SIG-M5 treated with dmso at 0.1 percent for 504 hours (cell line): ENCODE data around the gene PFKFB4.
"Not testable (repeated sequence)": the region's sequence is repeated elsewhere in the genome, so short reads cannot be mapped to it uniquely, and the experiment has no call there.

ENCODE experiments used
- DNase-seq: peaks from one replicate; lab custom pipeline; 2025; ENCODE audit not compliant: unreplicated experiment; lab: John Stamatoyannopoulos, UW

Gene PFKFB4

GRCh38 chr3:48561045-48561736, 4.6 kb upstream of the PFKFB4 start:
- DNase-seq = no peak

DNA sequence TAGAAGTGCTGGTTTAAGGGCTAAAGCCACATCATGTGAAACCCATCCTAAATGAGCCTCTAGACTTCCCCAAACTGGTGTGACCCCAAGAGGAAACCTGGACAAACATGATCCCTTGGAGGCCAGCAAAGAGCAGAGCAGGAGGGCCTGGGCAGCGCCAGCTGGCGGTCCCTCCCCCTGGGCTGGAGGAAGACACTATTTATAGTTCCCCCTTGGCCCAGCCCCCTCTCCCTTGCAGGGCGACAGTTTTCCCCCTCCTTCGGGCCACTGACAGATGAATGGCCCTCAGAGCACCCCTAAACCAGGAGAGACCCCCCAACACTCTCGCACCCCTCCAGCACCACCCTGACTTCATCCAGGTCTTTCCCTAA, 4.0 kb upstream of the PFKFB4 start:
- DNase-seq = no peak

DNA sequence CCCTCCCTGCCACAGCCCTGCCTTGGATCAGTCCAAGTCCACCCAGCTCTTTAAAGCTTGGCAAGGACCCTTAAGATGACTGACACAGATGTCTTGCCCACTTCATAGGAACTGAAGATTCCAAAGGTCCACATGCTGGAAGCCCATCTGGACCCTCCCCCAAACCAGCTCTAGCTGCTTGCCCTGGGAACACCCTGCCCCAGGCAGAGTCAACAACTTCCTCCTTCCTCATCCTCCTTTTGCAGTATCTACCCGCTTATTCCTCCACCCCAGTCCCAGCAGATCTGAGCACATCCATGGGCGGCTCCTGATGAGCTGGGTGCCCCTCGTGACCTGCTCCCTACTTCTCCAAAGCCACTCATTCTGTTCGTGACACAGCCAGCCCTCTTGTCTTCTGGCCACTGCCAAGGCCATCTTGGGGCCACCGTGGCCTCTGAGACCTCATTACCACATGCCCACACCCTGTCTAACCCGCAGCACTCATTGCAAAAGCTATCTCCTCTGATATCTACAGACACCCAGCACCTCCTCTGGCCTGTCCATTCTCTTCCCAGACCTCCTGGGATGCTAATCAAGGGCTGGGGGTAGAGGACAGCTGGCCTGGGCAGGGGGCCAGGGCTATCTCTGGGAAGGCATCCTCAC, 2.0 kb upstream of the PFKFB4 start:
- DNase-seq = peak; percentile 80

- DNase-seq = peak; percentile 16
These were observed 431 bp downstream of the PFKFB4 start for GRCh38 chr3:48555949-48556795.

GRCh38 chr3:48555231-48555948, 1.2 kb downstream of the PFKFB4 start:
- DNase-seq = no peak

- no peak for DNase-seq
These were observed 2.4 kb downstream of the PFKFB4 start for GRCh38 chr3:48553886-48554845.

- DNase-seq = no peak
These were observed 3.2 kb downstream of the PFKFB4 start for GRCh38 chr3:48553361-48553760.

DNA sequence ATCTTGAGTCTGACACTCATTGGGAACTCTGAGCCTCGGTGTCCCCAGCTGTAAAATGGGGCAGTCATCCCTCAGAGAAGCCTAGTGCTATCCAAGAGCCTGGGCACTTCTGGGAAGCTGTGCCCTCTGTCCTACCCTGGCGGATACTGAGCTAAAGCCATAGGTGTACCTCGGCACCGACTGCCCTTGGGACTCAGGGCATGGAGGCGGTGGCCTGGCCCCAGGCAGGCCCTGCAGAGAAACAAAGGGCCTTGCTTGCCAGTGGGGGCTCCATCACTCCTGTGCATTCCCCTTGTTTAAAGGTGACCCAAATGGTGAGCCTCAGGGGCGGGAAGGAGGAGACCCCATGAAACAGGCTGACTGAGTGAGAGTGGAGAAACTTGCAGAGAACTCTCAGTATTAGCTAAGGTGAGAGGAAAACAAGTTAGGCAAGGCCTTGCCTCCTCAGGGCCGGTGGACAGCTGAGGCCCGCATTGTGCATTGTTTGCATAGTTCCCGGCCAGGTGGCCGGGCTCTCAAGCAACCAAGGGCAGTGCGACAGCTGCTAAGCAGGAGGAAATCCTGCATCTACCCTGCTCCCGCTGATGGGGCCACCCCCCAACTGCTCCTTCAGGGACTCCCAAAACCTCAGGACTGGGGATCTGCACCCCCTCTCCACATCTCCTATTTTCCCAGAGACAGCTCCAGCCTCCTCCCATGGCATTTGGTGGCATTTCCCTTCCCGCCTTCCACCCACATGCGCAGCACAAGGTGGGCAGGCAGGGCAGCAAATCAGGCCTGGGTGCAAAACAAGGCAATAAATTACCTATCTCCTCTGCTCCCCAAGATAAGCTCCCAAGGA, 4.3 kb downstream of the PFKFB4 start:
- no peak for DNase-seq

GRCh38 chr3:48551651-48552050, 5.0 kb downstream of the PFKFB4 start:
- not testable (repeated sequence) for DNase-seq

- peak; percentile 76 for DNase-seq
These were observed 7.6 kb downstream of the PFKFB4 start for GRCh38 chr3:48548729-48549705.

DNA sequence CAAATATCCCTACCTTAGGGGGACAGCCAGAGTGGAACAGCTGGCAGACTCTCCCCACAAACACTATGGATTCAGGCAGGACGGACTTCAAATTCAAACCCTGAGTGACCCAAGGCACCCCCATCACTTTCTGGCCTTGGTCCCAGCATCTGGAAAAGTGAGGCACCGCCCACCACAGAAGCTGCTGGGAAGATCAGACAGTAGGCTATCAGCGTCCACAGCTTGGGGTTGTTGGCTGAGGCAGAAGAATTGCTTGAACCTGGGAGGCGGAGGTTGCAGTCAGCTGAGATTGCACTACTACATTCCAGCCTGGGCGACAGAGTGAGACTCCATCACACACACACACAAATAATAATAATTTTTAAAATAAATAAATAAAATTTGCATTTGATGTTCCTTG, 8.5 kb downstream of the PFKFB4 start:
- DNase-seq = no peak

GRCh38 chr3:48546203-48546829, 10.3 kb downstream of the PFKFB4 start:
- DNase-seq = no peak

DNA sequence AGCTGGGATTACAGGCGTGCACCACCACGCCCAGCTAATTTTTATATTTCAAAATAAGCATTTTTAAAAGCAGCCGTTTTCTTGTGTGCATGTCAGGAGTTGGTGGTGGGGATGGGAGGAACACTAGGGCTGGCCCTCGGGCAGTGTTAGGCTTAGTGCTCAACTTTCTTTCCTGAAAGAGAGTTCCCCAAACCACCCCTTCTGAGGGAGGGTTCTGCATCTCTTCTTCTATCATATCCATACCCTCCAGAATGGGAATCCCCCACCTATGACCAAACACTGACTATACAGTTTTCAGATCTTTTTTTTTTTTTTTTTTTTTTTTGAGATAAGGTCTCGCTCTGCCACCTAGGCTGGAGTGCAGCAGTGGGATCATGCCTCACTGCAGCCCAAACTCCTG, 12.5 kb downstream of the PFKFB4 start:
- DNase-seq = no peak

DNA sequence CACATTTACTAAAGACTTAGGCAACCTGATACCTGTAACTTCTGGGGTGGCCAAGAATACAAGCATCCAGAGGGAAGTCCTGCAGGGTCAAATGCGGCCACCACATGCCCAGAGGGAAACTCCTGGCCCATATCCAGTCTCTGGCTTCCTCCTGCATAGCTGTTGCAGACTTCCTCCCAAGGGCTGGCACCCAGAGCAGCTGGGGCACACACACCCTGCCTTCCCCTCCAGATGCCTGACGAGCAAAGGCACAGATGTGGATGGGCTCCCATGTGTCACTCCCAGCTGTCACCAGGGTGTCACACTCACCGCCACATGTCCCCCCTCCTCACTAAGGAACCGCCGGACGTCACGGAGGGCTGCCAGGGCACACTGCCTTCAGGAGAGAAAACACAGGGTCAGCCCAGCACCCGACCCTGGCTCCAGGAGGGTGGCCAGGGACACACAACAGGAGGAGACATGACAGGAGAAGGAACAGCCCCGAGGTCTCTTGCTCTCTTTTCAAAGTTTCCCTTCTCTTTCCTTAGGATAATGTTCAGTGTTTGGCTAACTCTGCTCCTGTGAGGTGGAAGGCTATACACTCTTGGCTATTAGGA, 13.2 kb downstream of the PFKFB4 start:
- DNase-seq = no peak

- no peak for DNase-seq
These were observed 18.2 kb downstream of the PFKFB4 start for GRCh38 chr3:48538451-48538850.

DNA sequence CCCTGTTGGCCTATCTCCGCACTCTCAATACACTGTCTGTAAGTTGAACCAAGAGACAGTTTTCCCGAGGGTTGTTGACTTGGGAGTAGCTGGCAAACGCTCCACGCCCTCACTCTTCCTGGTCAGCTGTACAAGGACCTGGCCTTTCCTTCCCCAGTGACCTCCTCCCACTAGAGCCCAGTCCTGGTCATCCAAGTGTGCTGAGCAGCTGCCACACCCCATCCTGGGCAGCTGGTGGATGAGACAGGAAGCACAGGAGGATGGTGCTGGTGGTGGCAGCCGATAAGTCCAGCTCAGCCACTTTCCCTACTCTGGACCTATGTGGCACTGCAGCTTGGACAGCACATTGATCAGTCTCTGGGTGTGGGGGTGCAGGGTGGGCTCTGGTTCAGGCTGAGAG, 19.8 kb downstream of the PFKFB4 start:
- DNase-seq = no peak

DNA sequence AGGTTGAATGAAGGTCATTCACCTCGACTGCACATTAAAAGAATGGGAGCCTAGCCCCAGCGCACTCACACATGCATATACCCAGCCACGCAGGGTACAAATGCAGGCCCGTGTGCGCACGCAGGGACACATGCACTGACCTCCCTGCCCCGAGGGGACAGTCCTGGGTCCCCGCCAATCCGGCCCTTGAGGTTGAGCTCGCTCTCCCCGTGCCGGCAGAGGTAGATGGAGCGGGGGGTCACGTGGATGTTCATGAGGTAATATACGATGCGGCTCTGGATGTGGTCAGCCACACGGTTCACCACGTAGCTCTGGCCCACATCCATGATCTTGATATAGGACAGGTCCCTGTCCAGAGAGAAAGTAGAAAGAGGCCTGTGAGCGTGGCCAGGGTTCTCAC, 20.5 kb downstream of the PFKFB4 start:
- no peak for DNase-seq
